Activated T-cell treated with anti-CD3 and anti-CD28 coated beads, Interleukin-2, amount 50 U/mL, for 48 hours (primary cell): Measurements from ENCODE around the gene KARS1.
"Not testable (repeated sequence)": the region's sequence is repeated elsewhere in the genome, so short reads cannot be mapped to it uniquely, and the experiment has no call there.

Experiments used
- DNase-seq, 2 experiments: peaks; one replicate each; pipeline ENCODE4 v3.0.0-alpha.2; 2020

Gene KARS1

GRCh38 chr16:75622761-75623605, 24.5 kb downstream of the KARS1 start, which contains the start of gene ADAT1:
TSS of gene ADAT1 (minus strand) at chr16:75623281. CDS start at chr16:75620799, 2,482 bp downstream.
- peak; percentile 96 to 98 for DNase-seq

- DNase-seq = no peak
These were observed 26.3 kb downstream of the KARS1 start for GRCh38 chr16:75621170-75621477.

- DNase-seq = peak; percentile 45 to 54
These were observed 26.9 kb downstream of the KARS1 start for GRCh38 chr16:75620326-75621169.

GRCh38 chr16:75618780-75619179, 28.7 kb downstream of the KARS1 start:
- no peak for DNase-seq

- no peak for DNase-seq
These were observed 30.3 kb downstream of the KARS1 start for GRCh38 chr16:75617121-75617520.

- no peak for DNase-seq
These were observed 30.9 kb downstream of the KARS1 start for GRCh38 chr16:75616521-75617010.

- no peak for DNase-seq
These were observed 31.8 kb downstream of the KARS1 start for GRCh38 chr16:75615619-75616018.

- no peak for DNase-seq
These were observed 33.2 kb downstream of the KARS1 start for GRCh38 chr16:75614066-75614897.

GRCh38 chr16:75606507-75606906, 41.0 kb downstream of the KARS1 start:
- no peak for DNase-seq

GRCh38 chr16:75603241-75603640, 44.2 kb downstream of the KARS1 start:
- DNase-seq = no peak

- DNase-seq = no peak
These were observed 47.8 kb downstream of the KARS1 start for GRCh38 chr16:75599452-75600277.

- peak; percentile 24 to 28 for DNase-seq
These were observed 53.3 kb downstream of the KARS1 start for GRCh38 chr16:75593825-75594820.

- no peak for DNase-seq
These were observed 54.2 kb downstream of the KARS1 start for GRCh38 chr16:75593308-75593707.

- not testable (repeated sequence) for DNase-seq
These were observed 55.5 kb downstream of the KARS1 start for GRCh38 chr16:75591927-75592326.

- DNase-seq = no peak
These were observed 56.3 kb downstream of the KARS1 start for GRCh38 chr16:75590920-75591843.

- no peak for DNase-seq
These were observed 58.2 kb downstream of the KARS1 start for GRCh38 chr16:75589306-75589705.

GRCh38 chr16:75588716-75589115, 58.7 kb downstream of the KARS1 start:
- DNase-seq = no peak

GRCh38 chr16:75584108-75584507, 63.4 kb downstream of the KARS1 start:
- no peak for DNase-seq

- DNase-seq = no peak
These were observed 68.1 kb downstream of the KARS1 start for GRCh38 chr16:75579281-75579834.
